Stimulated activated CD8-positive, alpha-beta memory T cell treated with anti-CD3 and anti-CD28 coated beads, Interleukin-7, amount 100 ng/mL, for 4 hours (primary cell): Measurements from ENCODE around the gene ZNF263.

Source experiments
- DNase-seq, 2 donors: peaks; one replicate each; pipeline ENCODE4 v3.0.0-alpha.2; 2020; ENCODE audit warnings: low read depth in 2 of 2

Gene ZNF263

GRCh38 chr16:3282730-3283542 is at the start of gene ZNF263:
ZNF263 (plus strand) TSS chr16:3283491; CDS start chr16:3283819, 328 bp downstream.
- peak; percentile 90 to 93 for DNase-seq

- DNase-seq, result no peak
These were observed 48.8 kb upstream of the ZNF263 start for GRCh38 chr16:3234543-3234856.

- DNase-seq, result peak; percentile 87 to 89
These were observed 48.3 kb upstream of the ZNF263 start, which contains the start of gene ZNF200 for GRCh38 chr16:3234857-3235561. ZNF200 (minus strand) TSS chr16:3235158; CDS start chr16:3233755, 1,403 bp downstream.

GRCh38 chr16:3235856-3236669 is 47.2 kb upstream of the ZNF263 start:
- peak in 1 of 2 donors; percentile 30 for DNase-seq

GRCh38 chr16:3241761-3242160 is 41.5 kb upstream of the ZNF263 start:
- no peak for DNase-seq

GRCh38 chr16:3242709-3243108 is 40.6 kb upstream of the ZNF263 start:
- no peak for DNase-seq

GRCh38 chr16:3243882-3244281 is 39.4 kb upstream of the ZNF263 start:
- no peak for DNase-seq

GRCh38 chr16:3246002-3246401 is 37.3 kb upstream of the ZNF263 start:
- no peak for DNase-seq

GRCh38 chr16:3246876-3247275 is 36.4 kb upstream of the ZNF263 start:
- no peak for DNase-seq

- DNase-seq, result no peak
These were observed 34.7 kb upstream of the ZNF263 start for GRCh38 chr16:3248596-3248995.

- DNase-seq, result no peak
These were observed 34.3 kb upstream of the ZNF263 start for GRCh38 chr16:3249020-3249419.

- DNase-seq, result no peak
These were observed 33.8 kb upstream of the ZNF263 start for GRCh38 chr16:3249451-3249850.

GRCh38 chr16:3252967-3253366 is 30.3 kb upstream of the ZNF263 start:
- DNase-seq, result no peak

- no peak for DNase-seq
These were observed 29.0 kb upstream of the ZNF263 start for GRCh38 chr16:3254309-3254708.

GRCh38 chr16:3256146-3256865 is 27.0 kb upstream of the ZNF263 start, which contains the start of gene MEFV:
MEFV (minus strand) TSS chr16:3256633; CDS start chr16:3256587, 46 bp downstream.
- no peak for DNase-seq

- DNase-seq, result no peak
These were observed 26.3 kb upstream of the ZNF263 start for GRCh38 chr16:3256866-3257465.

GRCh38 chr16:3259836-3260235 is 23.5 kb upstream of the ZNF263 start:
- DNase-seq, result no peak

GRCh38 chr16:3262517-3262916 is 20.8 kb upstream of the ZNF263 start:
- no peak for DNase-seq

GRCh38 chr16:3264137-3265036 is 18.9 kb upstream of the ZNF263 start:
- peak; percentile 95 to 99 for DNase-seq
